Measurements from ENCODE around the gene ADGRL3. TPM values are rescaled to one million over a fixed set of nuclear protein-coding genes. Genes with fewer than 3 reads are reported as not detected.

ADGRL3 gene
- total and polyA plus RNA-seq, 2 donors (not counting 1 experiment from before 2014, with no cell fraction given) = under 0.01 to 0.05 TPM

- no peak overlapping the region for H3K4me3 ChIP-seq (replicated peaks in 1 of 4; ENCODE audit: control extremely low read depth in 1 of 4, insufficient read depth in 1 of 4, low read depth in 3 of 4, low read length in 4 of 4)
- H3K36me3 ChIP-seq (ENCODE audit: control insufficient read depth, insufficient read depth, low read length) = no peaks in the 10 kb centered on the region
- H3K9ac ChIP-seq (ENCODE audit: insufficient read depth, low read length) = no peak overlapping the region
- no peak overlapping the region for H2AFZ ChIP-seq (ENCODE audit: low read length)
- H4K20me1 ChIP-seq (ENCODE audit: control insufficient read depth, extremely low read depth, insufficient read depth, low read length) = no peaks in the 10 kb centered on the region
- H3K79me2 ChIP-seq (ENCODE audit: control insufficient read depth, insufficient read depth, low read length) = no peaks in the 10 kb centered on the region
- DNase-seq (ENCODE audit: low read depth in 2 of 2) = no peak
- no peak overlapping the region for H3K4me2 ChIP-seq (ENCODE audit: extremely low read depth, insufficient read depth, low read length)
- no peaks in the 10 kb centered on the region for H3K27me3 ChIP-seq (ENCODE audit: control insufficient read depth, insufficient read depth, low read length)
- no peak overlapping the region for H3K27ac ChIP-seq (ENCODE audit: insufficient read depth, low read length)
- no peaks in the 10 kb centered on the region for H3K9me3 ChIP-seq (ENCODE audit: control insufficient read depth, insufficient read depth, low read depth, low read length)
- no peak for TF ChIP-seq EZH2 (IDR thresholded peaks at IDR 0.05; ENCODE audit: low read length, missing control alignments)
- no peak for TF ChIP-seq CTCF (conservative IDR thresholded peaks at IDR 0.05 in 1 of 2, IDR thresholded peaks at IDR 0.05 in 1 of 2; ENCODE audit: low read depth in 1 of 2, low read length in 2 of 2)
- H3K4me1 ChIP-seq (ENCODE audit: control insufficient read depth, extremely low read depth, insufficient read depth, low read length) = no peaks in the 10 kb centered on the region
Observed at GRCh38 chr4:61992351-61992750, 792.2 kb downstream of the ADGRL3 start.

GRCh38 chr4:61994036-61994435 lies 793.9 kb downstream of the ADGRL3 start:
- Histone ChIP-seq H3K4me1 (ENCODE audit: control insufficient read depth, extremely low read depth, insufficient read depth, low read length) (no peaks in the 10 kb centered on the region), H4K20me1 (ENCODE audit: control insufficient read depth, extremely low read depth, insufficient read depth, low read length) (no peaks in the 10 kb centered on the region), H3K4me3 (replicated peaks in 1 of 4; ENCODE audit: control extremely low read depth in 1 of 4, insufficient read depth in 1 of 4, low read depth in 3 of 4, low read length in 4 of 4) (no peak overlapping the region), H3K27ac (ENCODE audit: insufficient read depth, low read length) (no peak overlapping the region), H2AFZ (ENCODE audit: low read length) (no peak overlapping the region), H3K79me2 (ENCODE audit: control insufficient read depth, insufficient read depth, low read length) (no peaks in the 10 kb centered on the region), H3K27me3 (ENCODE audit: control insufficient read depth, insufficient read depth, low read length) (no peaks in the 10 kb centered on the region), H3K9ac (ENCODE audit: insufficient read depth, low read length) (no peak overlapping the region), H3K9me3 (ENCODE audit: control insufficient read depth, insufficient read depth, low read depth, low read length) (no peaks in the 10 kb centered on the region), H3K36me3 (ENCODE audit: control insufficient read depth, insufficient read depth, low read length) (no peaks in the 10 kb centered on the region), H3K4me2 (ENCODE audit: extremely low read depth, insufficient read depth, low read length) (no peak overlapping the region)
- DNase-seq (ENCODE audit: low read depth in 2 of 2) = peak; percentile 45 to 78
- TF ChIP-seq EZH2 (IDR thresholded peaks at IDR 0.05; ENCODE audit: low read length, missing control alignments) = no peak
- no peak for TF ChIP-seq CTCF (conservative IDR thresholded peaks at IDR 0.05 in 1 of 2, IDR thresholded peaks at IDR 0.05 in 1 of 2; ENCODE audit: low read depth in 1 of 2, low read length in 2 of 2)

- Histone ChIP-seq H3K4me1 (ENCODE audit: control insufficient read depth, extremely low read depth, insufficient read depth, low read length) (no peaks in the 10 kb centered on the region), H3K9me3 (ENCODE audit: control insufficient read depth, insufficient read depth, low read depth, low read length) (no peaks in the 10 kb centered on the region), H2AFZ (ENCODE audit: low read length) (no peak overlapping the region), H3K27me3 (ENCODE audit: control insufficient read depth, insufficient read depth, low read length) (no peaks in the 10 kb centered on the region), H3K36me3 (ENCODE audit: control insufficient read depth, insufficient read depth, low read length) (no peaks in the 10 kb centered on the region), H3K27ac (ENCODE audit: insufficient read depth, low read length) (no peak overlapping the region), H3K79me2 (ENCODE audit: control insufficient read depth, insufficient read depth, low read length) (no peaks in the 10 kb centered on the region), H3K9ac (ENCODE audit: insufficient read depth, low read length) (no peak overlapping the region), H4K20me1 (ENCODE audit: control insufficient read depth, extremely low read depth, insufficient read depth, low read length) (no peaks in the 10 kb centered on the region), H3K4me3 (replicated peaks in 1 of 4; ENCODE audit: control extremely low read depth in 1 of 4, insufficient read depth in 1 of 4, low read depth in 3 of 4, low read length in 4 of 4) (no peak overlapping the region), H3K4me2 (ENCODE audit: extremely low read depth, insufficient read depth, low read length) (no peak overlapping the region)
- DNase-seq (ENCODE audit: low read depth in 2 of 2) = peak in 1 of 2 donors; percentile 60
- no peak for TF ChIP-seq EZH2 (IDR thresholded peaks at IDR 0.05; ENCODE audit: low read length, missing control alignments)
- TF ChIP-seq CTCF (conservative IDR thresholded peaks at IDR 0.05 in 1 of 2, IDR thresholded peaks at IDR 0.05 in 1 of 2; ENCODE audit: low read depth in 1 of 2, low read length in 2 of 2) = no peak
Observed at GRCh38 chr4:61995717-61996340, 795.7 kb downstream of the ADGRL3 start.
